NCI-H226 (cell line): ENCODE data around the gene FBN1.

Experiments
- DNase-seq: peaks from one replicate; pipeline ENCODE4 v3.0.0-alpha.2; 2015

FBN1 gene

GRCh38 chr15:48388910-48389309 is 256.6 kb downstream of the FBN1 start:
- no peak for DNase-seq

GRCh38 chr15:48388016-48388851 is 257.3 kb downstream of the FBN1 start:
- DNase-seq: no peak

GRCh38 chr15:48385031-48385830 is 260.3 kb downstream of the FBN1 start:
- no peak for DNase-seq

GRCh38 chr15:48384616-48385015 is 260.9 kb downstream of the FBN1 start:
- no peak for DNase-seq

GRCh38 chr15:48383031-48383430 is 262.5 kb downstream of the FBN1 start:
- DNase-seq: no peak

GRCh38 chr15:48381861-48382260 is 263.6 kb downstream of the FBN1 start:
- no peak for DNase-seq

- no peak for DNase-seq
Measured at GRCh38 chr15:48380198-48380597, 265.3 kb downstream of the FBN1 start.

- DNase-seq: no peak
Measured at GRCh38 chr15:48375767-48376166, 269.7 kb downstream of the FBN1 start.

GRCh38 chr15:48374472-48374871 is 271.0 kb downstream of the FBN1 start:
- peak; percentile 29 for DNase-seq

GRCh38 chr15:48373821-48374451 is 271.6 kb downstream of the FBN1 start:
- DNase-seq: peak; percentile 98

- DNase-seq: no peak
Measured at GRCh38 chr15:48371961-48372360, 273.5 kb downstream of the FBN1 start.

- DNase-seq: no peak
Measured at GRCh38 chr15:48371550-48371949, 274.0 kb downstream of the FBN1 start.

GRCh38 chr15:48370460-48370859 is 275.0 kb downstream of the FBN1 start:
- DNase-seq: peak; percentile 70

- peak; percentile 29 for DNase-seq
Measured at GRCh38 chr15:48367483-48367882, 278.0 kb downstream of the FBN1 start.

- DNase-seq: no peak
Measured at GRCh38 chr15:48366584-48367312, 278.8 kb downstream of the FBN1 start.

GRCh38 chr15:48365575-48365974 is 279.9 kb downstream of the FBN1 start:
- DNase-seq: no peak

- peak; percentile 25 for DNase-seq
Measured at GRCh38 chr15:48363474-48363873, 282.0 kb downstream of the FBN1 start.

GRCh38 chr15:48361685-48362084 is 283.8 kb downstream of the FBN1 start:
- no peak for DNase-seq

GRCh38 chr15:48360841-48361240 is 284.7 kb downstream of the FBN1 start:
- DNase-seq: peak; percentile 79
